Calu3 (cell line): ENCODE results near the gene BCORL1. TPM values are rescaled to one million over a fixed set of nuclear protein-coding genes. Genes with fewer than 3 reads are reported as not detected.

Experiments
- BruUV-seq: library from RNA; stranded (reverse); fragments of 400-500 nt; replicated peaks from 2 replicates; lab custom pipeline; 2021; lab: Mats Ljungman, UMichigan
- CTCF ChIA-PET: fragments of 300-600 bp; sonication (Branson Sonifier 250); formaldehyde crosslinking; loops from one replicate; lab custom pipeline; 2022; ENCODE audit warnings: antibody characterized with exemption; lab: Charles Lee
- DNase-seq: peaks from one replicate; pipeline ENCODE4 v3.0.0; 2022
- H3K27ac Mint-ChIP-seq: one replicate; pipeline ENCODE4 v1.8.0; 2022; ENCODE audit warnings: mixed read lengths; ENCODE audit not compliant: unreplicated experiment
- H3K27me3 Mint-ChIP-seq: one replicate; pipeline ENCODE4 v1.8.0; 2022; ENCODE audit warnings: mixed read lengths; ENCODE audit not compliant: unreplicated experiment
- H3K36me3 Mint-ChIP-seq: one replicate; pipeline ENCODE4 v1.8.0; 2022; ENCODE audit warnings: mild to moderate bottlenecking, moderate library complexity, mixed read lengths; ENCODE audit not compliant: insufficient read depth, unreplicated experiment
- H3K4me1 Mint-ChIP-seq: one replicate; pipeline ENCODE4 v1.8.0; 2022; ENCODE audit warnings: mild to moderate bottlenecking, low read depth, mixed read lengths; ENCODE audit not compliant: unreplicated experiment
- H3K4me3 Mint-ChIP-seq: one replicate; pipeline ENCODE4 v1.8.0; 2022; ENCODE audit warnings: mild to moderate bottlenecking, low read depth, moderate library complexity, mixed read lengths; ENCODE audit not compliant: unreplicated experiment
- H3K9me3 Mint-ChIP-seq: one replicate; pipeline ENCODE4 v1.8.0; 2022; ENCODE audit warnings: low read depth, mixed read lengths; ENCODE audit not compliant: unreplicated experiment
- CTCF ChIP-seq: fragments of 200-600 bp; IDR thresholded peaks from one replicate; pipeline ENCODE4 v1.8.0; 2022; ENCODE audit warnings: antibody characterized with exemption; ENCODE audit not compliant: unreplicated experiment
- intact Hi-C: fragments of 100-400 bp; cut with micrococcal nuclease; formaldehyde crosslinking; loops from one replicate; pipeline ENCODE4 v1.10.0; 2022; ENCODE audit not compliant: unreplicated experiment
- total RNA-seq: library from RNA; stranded (reverse); gene quantifications from 2 replicates; pipeline ENCODE4 v1.2.3, GENCODE V29; 2022

The BCORL1 gene
- total RNA-seq, 1 experiment from 2014 or later = 6.7 TPM

- no peak for DNase-seq
- TF ChIP-seq CTCF = no peak
- Mint-ChIP-seq H3K27ac (no peak overlapping the region), H3K36me3 (peaks cover 20% of the 10 kb centered on the region), H3K27me3 (no peaks in the 10 kb centered on the region), H3K4me1 (peaks cover 58% of the 10 kb centered on the region), H3K9me3 (no peaks in the 10 kb centered on the region), H3K4me3 (peak overlapping the region; percentile 47)
- intact Hi-C loops = no loop called here
- CTCF ChIA-PET = interaction anchor here (0.6 to 1.4 kb wide), 2 partner anchors 26 to 452 kb away, joined by 3 to 11 read pairs; partner anchors contain the start of gene APLN
- no TSS peak for BruUV-seq
These were observed 123.6 kb downstream of the BCORL1 start for GRCh38 chrX:130106071-130106470.

Other genes with a start within 250 kb of the BCORL1 start
- gene XPNPEP2, start 243.7 kb upstream of the BCORL1 start, total RNA-seq = not detected in 2 replicates
- gene SASH3, start 202.7 kb upstream of the BCORL1 start, total RNA-seq = not detected in 2 replicates
- 60.8 and 66.6 TPM in 2 replicates for gene ZDHHC9, start 138.7 kb upstream of the BCORL1 start, total RNA-seq
- 42.3 and 43.1 TPM in 2 replicates for gene UTP14A, start 76.5 kb upstream of the BCORL1 start, total RNA-seq
- gene ELF4, start 127.9 kb downstream of the BCORL1 start, total RNA-seq = 21.0 and 24.2 TPM in 2 replicates
- gene AIFM1, start 183.2 kb downstream of the BCORL1 start, total RNA-seq = 50.3 and 52.7 TPM in 2 replicates
- gene RAB33A, start 189.3 kb downstream of the BCORL1 start, total RNA-seq = not detected in 2 replicates